GM19467 (cell line): ENCODE data around the gene DENND1A.

Source experiments
- ATAC-seq: cut with Tn5 transposase; IDR thresholded peaks from one replicate; pipeline ENCODE4 v1.9.1; 2021; ENCODE audit warnings: mild to moderate bottlenecking, moderate library complexity; ENCODE audit not compliant: unreplicated experiment

The DENND1A gene

GRCh38 chr9:123775289-123776284, 154.3 kb downstream of the DENND1A start:
- no peak for ATAC-seq

- no peak for ATAC-seq
Observed at GRCh38 chr9:123773783-123774182, 156.1 kb downstream of the DENND1A start.

- ATAC-seq: no peak
Observed at GRCh38 chr9:123772967-123773366, 157.0 kb downstream of the DENND1A start.

GRCh38 chr9:123772374-123772773, 157.6 kb downstream of the DENND1A start:
- no peak for ATAC-seq

- ATAC-seq: no peak
Observed at GRCh38 chr9:123771690-123772089, 158.2 kb downstream of the DENND1A start.

- no peak for ATAC-seq
Observed at GRCh38 chr9:123769719-123770118, 160.2 kb downstream of the DENND1A start.

- ATAC-seq: no peak
Observed at GRCh38 chr9:123763910-123764588, 165.9 kb downstream of the DENND1A start.

- ATAC-seq: no peak
Observed at GRCh38 chr9:123761905-123762605, 167.9 kb downstream of the DENND1A start.

- no peak for ATAC-seq
Observed at GRCh38 chr9:123757960-123758359, 172.0 kb downstream of the DENND1A start.

GRCh38 chr9:123757547-123757946, 172.4 kb downstream of the DENND1A start:
- ATAC-seq: no peak

GRCh38 chr9:123756484-123757106, 173.3 kb downstream of the DENND1A start:
- ATAC-seq: no peak

- ATAC-seq: no peak
Observed at GRCh38 chr9:123753669-123754258, 176.2 kb downstream of the DENND1A start.

GRCh38 chr9:123753016-123753415, 176.9 kb downstream of the DENND1A start:
- ATAC-seq: no peak

- no peak for ATAC-seq
Observed at GRCh38 chr9:123749580-123750202, 180.2 kb downstream of the DENND1A start.

- ATAC-seq: no peak
Observed at GRCh38 chr9:123746765-123747164, 183.2 kb downstream of the DENND1A start.

GRCh38 chr9:123745933-123746332, 184.0 kb downstream of the DENND1A start:
- no peak for ATAC-seq

- no peak for ATAC-seq
Observed at GRCh38 chr9:123745451-123745850, 184.5 kb downstream of the DENND1A start.

- no peak for ATAC-seq
Observed at GRCh38 chr9:123743737-123744136, 186.2 kb downstream of the DENND1A start.

GRCh38 chr9:123742009-123742767, 187.7 kb downstream of the DENND1A start:
- ATAC-seq: no peak
